ENCODE measurements around the gene TGM3. TPM values are rescaled to one million over a fixed set of nuclear protein-coding genes. Genes with fewer than 3 reads are reported as not detected.

TGM3 gene
- polyA plus RNA-seq, 5 donors, result 0.12 to 0.28 (median 0.23) TPM; not detected in 1

DNA sequence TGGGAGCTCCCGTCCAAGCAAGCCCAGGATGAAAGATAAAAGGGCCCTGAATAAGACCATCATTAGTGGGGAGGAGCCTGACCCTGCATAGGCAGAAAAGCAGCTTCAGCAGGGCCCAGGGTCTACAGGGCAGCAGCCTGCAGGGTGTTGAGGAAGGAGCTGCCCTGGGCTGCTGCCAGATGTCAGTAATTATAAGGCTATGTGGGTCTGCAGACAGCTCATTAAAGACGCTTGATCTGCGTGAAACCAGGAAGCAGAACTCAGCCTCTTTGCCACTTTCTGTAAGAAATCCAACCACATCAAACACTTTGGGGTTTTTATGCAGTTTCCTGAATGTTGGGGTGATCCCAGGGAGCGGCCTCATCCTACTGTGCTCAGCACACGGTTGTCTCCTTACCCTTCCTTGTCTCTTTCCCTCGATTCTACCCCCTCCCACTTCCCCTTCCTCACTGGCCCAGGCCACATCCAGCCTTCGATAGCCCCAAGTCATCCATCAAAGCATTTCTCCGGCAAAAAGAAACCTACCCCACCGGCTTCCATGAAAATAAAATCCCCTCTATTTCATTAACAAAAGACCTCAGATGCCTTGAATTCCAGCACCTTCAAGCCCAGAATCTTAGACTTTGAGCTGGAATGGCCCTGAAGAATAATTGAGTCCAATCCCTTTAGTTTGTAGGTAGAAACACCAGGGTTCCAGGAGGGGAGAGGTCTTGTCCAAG is 83.9 kb downstream of the TGM3 start:
- DNase-seq, result no peak

DNA sequence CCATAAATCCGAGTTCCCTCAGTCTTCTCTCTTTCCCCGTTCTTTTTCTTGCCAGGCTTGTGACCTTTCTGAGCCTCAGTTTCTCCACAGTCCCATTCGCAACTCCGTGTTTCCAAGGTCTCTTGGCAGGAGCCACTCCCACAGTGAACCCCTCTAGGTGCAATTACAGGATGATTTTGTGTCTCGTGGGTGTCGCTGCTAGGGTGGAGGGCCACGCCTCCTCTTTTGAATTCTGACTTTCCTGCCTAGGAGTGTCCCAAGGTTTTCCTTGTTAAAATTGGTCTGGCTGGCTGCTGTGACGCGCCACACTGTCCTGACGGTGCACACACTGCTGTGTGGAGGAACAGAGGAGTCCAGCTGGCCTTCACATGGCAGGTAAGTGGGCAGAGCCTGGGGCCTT is 84.8 kb downstream of the TGM3 start, which contains the start of gene TGM6:
TSS of gene TGM6 (plus strand) at position 301 of the 400 bp plus-strand sequence. CDS start at position 369, 68 bp downstream.
- DNase-seq, result no peak

DNA sequence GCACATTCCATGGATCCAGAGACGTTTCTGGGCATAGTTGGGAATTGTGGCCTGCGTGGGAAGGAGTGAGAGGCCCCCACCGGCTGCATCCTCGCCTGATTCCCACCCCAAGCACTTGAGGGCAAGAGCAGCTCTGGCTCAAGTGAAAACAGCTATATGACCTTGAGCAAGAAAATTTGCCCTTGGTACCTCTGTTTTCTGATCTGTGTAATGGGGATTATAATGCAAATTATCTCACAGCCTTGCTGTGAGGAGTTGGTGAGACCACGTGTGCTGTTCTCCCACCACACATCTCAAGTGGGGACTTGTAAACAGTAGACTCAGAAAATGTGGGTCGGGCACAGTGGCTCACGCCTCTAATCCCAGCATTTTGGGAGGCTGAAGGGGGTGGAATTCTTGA is 85.5 kb downstream of the TGM3 start:
- DNase-seq, result no peak

DNA sequence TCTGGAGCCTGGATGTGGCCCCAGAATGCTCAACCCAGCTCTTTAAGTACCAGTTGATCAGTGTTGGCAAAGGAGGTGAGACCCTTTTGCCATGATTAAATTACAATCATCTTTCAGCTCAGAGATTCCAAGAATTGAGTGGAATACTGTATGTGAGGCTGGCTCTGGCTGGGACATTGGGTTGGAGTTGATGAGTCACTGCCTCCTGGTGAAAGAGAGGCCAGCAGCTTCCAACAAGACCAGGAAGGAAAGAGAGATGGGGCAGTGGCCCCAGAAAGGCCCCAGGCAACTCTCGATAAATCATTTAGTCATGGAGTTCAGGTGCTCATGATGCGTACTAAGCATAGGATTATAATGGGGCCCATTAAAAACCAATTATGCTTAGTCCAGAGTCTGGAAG is 87.0 kb downstream of the TGM3 start:
- no peak for DNase-seq

DNA sequence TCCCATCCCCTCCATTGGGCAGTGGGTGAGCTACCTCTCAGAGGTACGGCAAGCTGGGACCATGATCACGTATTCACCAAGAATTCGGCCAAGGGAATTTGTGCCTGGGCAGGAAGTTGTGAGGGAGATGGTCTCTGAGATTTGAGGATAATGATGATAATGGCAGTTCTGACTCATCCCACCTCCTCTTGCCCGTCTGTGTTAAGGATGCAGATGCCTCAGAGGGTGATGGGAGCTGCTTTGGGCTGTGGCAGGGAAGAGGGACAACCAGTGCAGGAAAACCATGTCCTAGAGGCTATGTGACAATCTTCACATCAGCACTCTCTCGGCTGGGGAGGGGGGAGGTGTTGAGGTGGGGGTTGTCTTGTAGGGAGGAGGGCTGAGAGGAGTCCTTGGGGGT is 89.2 kb downstream of the TGM3 start:
- DNase-seq, result no peak

DNA sequence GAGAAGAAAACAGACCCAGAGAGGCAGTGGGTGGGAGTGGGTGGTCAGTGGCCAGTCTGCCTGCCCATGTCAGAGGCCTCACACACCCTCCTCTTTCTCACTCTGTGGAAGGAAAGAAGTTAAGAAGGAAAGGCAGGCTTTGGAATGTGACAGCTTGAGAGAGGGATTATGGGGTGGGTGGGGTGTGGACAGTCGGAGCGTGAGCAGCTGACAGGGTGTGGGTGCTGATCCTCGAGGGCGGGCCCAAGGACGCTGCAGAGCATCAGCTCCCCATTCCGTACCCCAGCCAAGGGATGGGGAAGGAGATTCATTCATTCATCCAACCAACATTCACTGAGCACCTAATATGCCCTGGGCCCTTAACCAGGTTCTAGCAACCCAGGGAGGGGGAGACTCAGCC is 89.7 kb downstream of the TGM3 start:
- DNase-seq, result no peak

DNA sequence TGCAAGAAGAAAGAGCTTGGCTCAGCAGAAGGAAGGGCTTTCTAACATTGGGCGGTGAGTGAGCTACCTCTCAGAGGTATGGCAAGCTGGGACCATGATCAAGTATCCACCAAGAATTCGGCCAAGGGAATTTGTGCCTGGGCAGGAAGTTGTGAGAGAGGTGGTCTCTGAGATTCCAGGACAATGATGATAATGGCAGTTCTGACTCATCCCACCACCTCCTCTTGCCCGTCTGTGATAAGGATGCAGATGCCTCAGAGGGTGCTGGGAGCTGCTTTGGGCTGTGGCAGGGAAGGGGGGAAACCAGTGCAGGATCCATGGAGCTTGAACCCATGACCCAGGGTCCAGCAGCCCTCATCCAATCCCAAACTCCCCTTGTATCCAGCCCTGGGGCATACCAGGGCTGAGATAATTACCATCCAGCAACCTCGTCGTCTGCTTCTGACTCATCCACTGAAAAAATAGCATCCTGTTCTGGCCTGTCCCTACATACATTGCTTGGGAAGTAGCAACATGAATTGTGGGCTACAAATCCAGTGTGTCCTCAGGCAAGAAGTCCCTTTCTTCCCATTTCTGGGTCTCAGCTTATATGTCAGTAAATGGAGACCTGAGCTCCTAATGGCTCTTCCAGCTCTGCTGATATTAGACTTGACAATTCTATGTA is 90.8 kb downstream of the TGM3 start:
- no peak for DNase-seq

DNA sequence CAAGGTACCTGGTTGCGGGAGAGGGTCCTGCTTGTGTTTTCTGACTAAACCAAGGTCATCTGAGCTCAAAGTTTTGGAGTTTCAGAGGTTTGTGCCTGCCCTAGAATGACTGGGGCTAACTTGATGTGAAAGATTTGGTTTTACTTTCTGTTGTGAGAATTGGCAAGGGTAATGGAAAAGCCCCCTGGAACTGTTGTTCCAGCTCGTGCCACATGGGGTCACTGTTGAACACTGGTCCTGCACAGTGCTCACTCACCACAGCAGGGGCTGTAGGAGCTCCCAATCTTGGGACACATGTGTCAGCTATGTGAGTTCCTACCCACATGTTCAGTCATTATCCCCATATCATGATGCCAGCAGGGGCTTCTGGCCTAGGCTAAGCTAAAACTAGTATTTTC is 91.4 kb downstream of the TGM3 start:
- DNase-seq, result no peak

DNA sequence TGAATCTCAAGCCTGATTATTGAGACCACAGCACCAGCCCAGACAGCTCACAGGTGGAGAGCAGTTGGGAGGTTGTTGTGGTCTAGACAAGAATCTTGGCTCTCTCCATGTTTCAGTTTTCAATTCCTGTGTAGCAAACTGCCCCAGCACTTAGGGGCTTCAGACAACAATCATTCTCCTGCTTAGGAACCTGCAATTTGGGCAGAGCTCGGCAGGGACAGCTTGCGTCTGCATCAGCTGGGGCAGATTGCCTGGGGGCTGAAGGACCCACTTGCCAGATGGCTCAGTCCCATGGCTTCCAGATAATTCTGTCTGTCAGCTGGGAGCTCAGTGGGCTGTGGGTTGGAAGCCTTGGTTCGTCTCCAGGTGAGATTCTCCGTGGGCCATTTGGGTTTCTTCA is 91.8 kb downstream of the TGM3 start:
- no peak for DNase-seq

Other genes with a start within 250 kb of the TGM3 start
- gene STK35, start 194.2 kb upstream of the TGM3 start, polyA plus RNA-seq (ENCODE audit: insufficient read depth in 1 of 5, insufficient read length in 5 of 5, low replicate concordance in 1 of 5), result 10 to 100 TPM; 14.4 to 20.2 (median 18.0) TPM
- not detected for gene TGM6, start 84.9 kb downstream of the TGM3 start, polyA plus RNA-seq (ENCODE audit: insufficient read depth in 1 of 5, insufficient read length in 5 of 5, low replicate concordance in 1 of 5)
- gene SNRPB, start 174.8 kb downstream of the TGM3 start, polyA plus RNA-seq (ENCODE audit: insufficient read depth in 1 of 5, insufficient read length in 5 of 5, low replicate concordance in 1 of 5), result 100 to 1,000 TPM; 103 to 158 (median 110) TPM
- 10 to 100 TPM; 13.1 to 17.5 (median 15.9) TPM for gene ZNF343, start 212.9 kb downstream of the TGM3 start, polyA plus RNA-seq (ENCODE audit: insufficient read depth in 1 of 5, insufficient read length in 5 of 5, low replicate concordance in 1 of 5)
- gene TMC2, start 240.6 kb downstream of the TGM3 start, polyA plus RNA-seq (ENCODE audit: insufficient read depth in 1 of 5, insufficient read length in 5 of 5, low replicate concordance in 1 of 5), result under 1 TPM; 0.09 to 0.35 (median 0.27) TPM